ENCODE measurements around the gene HIVEP3.

HIVEP3 gene

GRCh38 chr1:41622402-41622801, 296.3 kb downstream of the HIVEP3 start:
- no peak for DNase-seq

DNA sequence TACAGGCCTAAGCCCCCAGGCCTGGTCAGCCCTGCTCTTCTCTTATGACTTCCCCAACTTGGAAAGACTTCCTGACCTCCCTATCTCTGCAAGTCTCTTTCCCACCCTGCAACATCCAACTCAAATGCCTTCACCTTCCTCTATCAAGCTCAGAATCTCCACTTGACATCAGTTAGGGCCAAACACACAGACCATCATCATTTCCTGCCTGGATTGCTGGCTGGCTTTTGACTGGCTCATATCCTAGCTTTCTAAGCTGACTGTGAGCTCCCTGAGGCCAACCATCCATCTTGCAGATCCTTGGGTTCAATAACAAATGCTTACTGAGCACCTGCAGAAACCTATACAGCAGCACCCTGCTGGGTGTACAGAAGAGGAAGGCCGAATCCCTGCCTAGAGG, 296.9 kb downstream of the HIVEP3 start:
- no peak for DNase-seq

DNA sequence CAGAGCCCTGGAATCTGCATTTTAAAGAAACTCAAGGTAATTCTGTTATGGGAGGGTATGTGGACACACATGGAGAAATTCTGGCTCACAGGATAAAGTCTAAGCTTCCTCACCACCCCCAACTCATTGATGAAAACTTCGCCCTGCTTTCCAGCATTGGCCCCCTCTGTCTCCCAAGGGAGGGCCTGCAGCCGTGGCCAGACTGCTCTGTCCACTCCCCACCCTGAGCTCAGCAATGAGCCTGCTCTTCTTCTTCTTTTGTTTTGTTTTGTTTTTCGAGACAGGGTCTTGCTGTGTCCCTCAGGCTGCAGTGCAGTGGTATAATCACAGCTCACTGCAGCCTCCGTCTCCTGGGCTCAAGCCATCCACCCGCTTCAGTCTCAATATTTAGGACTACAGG, 297.5 kb downstream of the HIVEP3 start:
- DNase-seq = no peak

GRCh38 chr1:41620365-41621169, 298.2 kb downstream of the HIVEP3 start:
- no peak for DNase-seq

GRCh38 chr1:41619511-41620364, 299.0 kb downstream of the HIVEP3 start:
- no peak for DNase-seq

GRCh38 chr1:41618871-41619270, 299.9 kb downstream of the HIVEP3 start:
- DNase-seq = no peak

DNA sequence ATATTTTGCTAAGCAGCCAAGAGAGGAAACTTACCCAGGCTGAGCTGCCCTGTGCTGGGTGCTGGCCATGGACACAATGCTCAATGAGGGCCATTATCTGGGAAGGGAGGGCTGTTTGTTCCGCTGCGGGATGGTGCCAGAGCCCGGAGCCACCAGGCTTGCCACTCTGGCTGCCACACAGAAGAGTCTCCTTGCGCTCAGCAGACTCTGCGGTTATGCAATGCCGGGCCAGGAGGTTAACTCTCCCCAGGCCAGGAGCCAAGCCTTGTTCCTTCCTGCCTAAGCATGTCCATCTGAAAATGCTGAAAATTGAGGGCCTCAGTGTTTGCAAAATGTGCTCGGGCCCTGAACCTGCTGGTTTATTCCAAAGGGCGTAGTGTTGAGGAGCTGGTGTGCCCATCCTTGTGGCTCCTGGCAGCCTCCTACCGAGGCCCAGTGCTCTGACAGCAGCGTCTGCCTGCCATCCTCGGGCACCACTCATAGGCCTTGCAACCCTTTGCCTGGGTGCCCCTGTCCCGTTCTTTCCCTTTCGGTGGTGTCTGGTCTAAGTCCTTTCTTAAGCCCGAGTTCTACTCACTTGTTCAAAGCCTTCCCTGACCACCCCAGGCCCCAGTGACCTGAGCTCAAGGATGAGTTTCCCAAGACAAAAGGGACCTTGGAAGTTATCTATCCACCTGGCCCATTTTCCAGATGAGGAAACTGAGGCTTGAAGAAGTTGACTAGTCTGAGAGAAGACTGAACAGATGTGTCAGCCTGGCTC, 300.5 kb downstream of the HIVEP3 start:
- DNase-seq = no peak

- DNase-seq = no peak
Observed at GRCh38 chr1:41617336-41617735, 301.4 kb downstream of the HIVEP3 start.

DNA sequence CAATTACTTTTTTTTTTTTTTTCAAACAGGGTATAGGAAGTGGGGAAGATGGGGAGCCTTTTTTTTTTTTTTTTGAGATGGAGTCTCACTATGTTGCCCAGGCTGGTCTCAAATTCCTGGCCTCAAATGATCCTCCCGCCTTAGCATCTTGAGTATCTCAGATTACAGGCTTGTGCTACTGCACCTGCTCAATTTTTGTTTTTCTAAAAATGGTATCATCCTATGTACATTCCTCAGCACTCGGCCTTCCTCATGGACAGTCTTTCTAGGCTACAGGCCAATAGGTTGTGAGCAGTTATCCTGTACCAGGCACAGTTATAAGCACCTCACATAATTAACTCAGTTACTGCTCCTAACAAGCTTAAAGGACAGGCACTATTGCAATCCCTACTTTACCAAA, 302.2 kb downstream of the HIVEP3 start:
- no peak for DNase-seq

DNA sequence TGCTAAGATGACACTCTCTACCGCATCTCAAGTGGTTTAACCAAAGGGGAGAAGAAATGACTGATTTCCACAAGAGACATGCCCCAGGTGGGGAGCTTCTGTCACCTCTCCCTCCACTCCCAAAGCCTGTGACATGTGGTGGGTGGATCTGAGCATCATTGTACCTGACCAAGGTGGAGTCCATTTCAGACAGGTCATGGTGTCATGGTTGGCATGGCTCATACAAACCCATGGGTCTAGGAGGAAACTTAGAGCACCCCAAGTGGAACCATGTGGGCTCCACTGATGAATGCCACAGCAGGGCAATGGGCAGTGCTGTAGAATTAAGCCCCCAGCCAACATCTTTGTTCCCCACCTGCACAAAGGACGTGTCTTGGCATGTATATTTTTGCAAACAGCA, 302.7 kb downstream of the HIVEP3 start:
- no peak for DNase-seq

- DNase-seq = no peak
Observed at GRCh38 chr1:41615316-41615715, 303.4 kb downstream of the HIVEP3 start.

GRCh38 chr1:41614818-41615217, 303.9 kb downstream of the HIVEP3 start:
- no peak for DNase-seq

- DNase-seq = no peak
Observed at GRCh38 chr1:41613689-41614574, 304.8 kb downstream of the HIVEP3 start.

DNA sequence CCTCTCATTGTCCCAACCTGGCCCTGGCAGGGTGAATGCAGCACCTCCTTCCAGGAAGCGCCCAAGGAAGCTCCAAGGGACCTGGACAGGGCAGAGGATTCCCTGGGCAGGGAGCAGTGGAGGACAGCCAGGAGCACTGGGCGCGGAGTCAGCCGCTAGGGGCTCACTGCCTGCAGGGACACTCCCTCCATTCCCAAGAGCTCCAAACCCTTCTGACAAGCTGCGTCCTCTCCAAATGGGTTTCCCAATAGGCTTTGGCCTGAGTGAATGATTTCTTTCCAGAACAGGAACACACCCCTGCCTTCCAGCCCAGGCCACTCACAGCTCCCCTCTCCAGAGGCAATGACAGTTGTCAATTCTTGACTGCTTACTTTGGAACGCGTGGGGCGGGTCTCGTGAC, 305.8 kb downstream of the HIVEP3 start:
- DNase-seq = no peak

- no peak for DNase-seq
Observed at GRCh38 chr1:41611932-41612450, 306.7 kb downstream of the HIVEP3 start.

- no peak for DNase-seq
Observed at GRCh38 chr1:41611068-41611931, 307.4 kb downstream of the HIVEP3 start.

DNA sequence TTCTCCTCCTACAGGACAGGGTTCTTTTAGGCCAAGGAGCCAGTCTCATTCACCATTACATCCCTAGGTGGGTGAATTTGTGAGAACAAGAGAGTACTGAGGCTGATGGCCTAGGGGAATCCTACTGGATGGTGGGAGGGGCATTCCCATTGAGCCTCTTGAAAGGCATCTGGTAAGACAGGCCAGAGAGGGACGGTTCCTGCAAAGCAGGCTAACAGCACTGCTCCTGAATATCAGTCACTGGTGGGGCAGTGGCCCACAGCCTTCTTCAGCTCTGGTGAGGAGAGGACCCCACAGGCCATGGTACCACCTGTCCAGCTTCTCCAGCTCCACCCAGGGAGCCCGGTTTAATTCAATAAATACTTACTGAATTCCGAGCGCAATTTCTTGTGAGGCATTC, 308.4 kb downstream of the HIVEP3 start:
- DNase-seq = no peak

DNA sequence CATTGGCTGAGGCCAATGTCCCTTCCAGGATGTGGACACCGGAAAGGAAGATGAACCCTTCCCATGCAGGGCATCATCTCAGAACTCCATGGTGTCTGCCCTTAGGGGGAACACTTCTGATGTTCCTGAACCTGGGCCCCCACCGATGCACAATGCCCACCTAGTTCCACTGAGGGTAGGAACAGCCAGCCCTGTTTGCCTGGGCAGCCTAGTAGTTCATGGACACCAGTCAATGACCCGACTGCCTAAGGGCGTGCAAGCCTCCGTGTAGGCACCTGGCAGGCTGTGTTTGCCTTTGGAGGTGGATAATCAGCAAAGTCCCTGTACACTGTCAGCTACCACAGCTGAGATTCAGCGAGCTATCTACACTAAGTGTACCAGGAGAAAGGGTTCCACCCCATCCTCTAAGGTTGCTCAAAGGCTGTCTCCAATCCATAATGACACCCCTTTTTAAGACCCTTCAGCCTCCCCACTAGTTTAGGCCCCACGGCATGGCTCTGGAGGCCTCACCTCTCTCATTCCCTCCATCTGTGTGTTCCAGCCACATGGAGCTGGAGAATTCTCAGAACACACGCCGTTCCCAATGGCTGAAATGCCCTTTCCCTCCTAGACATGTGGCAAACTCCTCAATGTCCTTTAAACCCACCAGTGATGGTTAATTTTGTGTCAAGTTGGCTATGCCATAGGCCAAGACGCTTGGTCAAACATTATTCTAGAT, 309.4 kb downstream of the HIVEP3 start:
- no peak for DNase-seq

GRCh38 chr1:41608211-41608610, 310.5 kb downstream of the HIVEP3 start:
- DNase-seq = no peak

GRCh38 chr1:41607808-41608207, 310.9 kb downstream of the HIVEP3 start:
- no peak for DNase-seq
